ENCODE data around the gene LRRTM2.
"Not testable (repeated sequence)": the region's sequence is repeated elsewhere in the genome, so short reads cannot be mapped to it uniquely, and the experiment has no call there.

Gene LRRTM2

GRCh38 chr5:138841531-138841930 lies 33.6 kb downstream of the LRRTM2 start:
- in situ Hi-C loops (cut with MboI; ENCODE audit: low sequenced_read_pairs), result no loop called here

GRCh38 chr5:138840103-138840502 lies 35.0 kb downstream of the LRRTM2 start:
- in situ Hi-C loops (cut with MboI; ENCODE audit: low sequenced_read_pairs), result no loop called here

- in situ Hi-C loops (cut with MboI; ENCODE audit: low sequenced_read_pairs), result no loop called here
Observed at GRCh38 chr5:138837160-138837559, 38.0 kb downstream of the LRRTM2 start.

GRCh38 chr5:138834853-138835252 lies 40.3 kb downstream of the LRRTM2 start:
- in situ Hi-C loops (cut with MboI; ENCODE audit: low sequenced_read_pairs), result not testable (repeated sequence)

GRCh38 chr5:138833726-138834480 lies 41.2 kb downstream of the LRRTM2 start:
- in situ Hi-C loops (cut with MboI; ENCODE audit: low sequenced_read_pairs), result no loop called here

GRCh38 chr5:138833080-138833479 lies 42.1 kb downstream of the LRRTM2 start:
- in situ Hi-C loops (cut with MboI; ENCODE audit: low sequenced_read_pairs), result no loop called here

GRCh38 chr5:138832218-138832617 lies 42.9 kb downstream of the LRRTM2 start:
- in situ Hi-C loops (cut with MboI; ENCODE audit: low sequenced_read_pairs), result no loop called here

- in situ Hi-C loops (cut with MboI; ENCODE audit: low sequenced_read_pairs), result no loop called here
Observed at GRCh38 chr5:138831703-138832102, 43.4 kb downstream of the LRRTM2 start.

- in situ Hi-C loops (cut with MboI; ENCODE audit: low sequenced_read_pairs), result no loop called here
Observed at GRCh38 chr5:138829341-138829740, 45.8 kb downstream of the LRRTM2 start.

- in situ Hi-C loops (cut with MboI; ENCODE audit: low sequenced_read_pairs), result no loop called here
Observed at GRCh38 chr5:138828556-138828955, 46.6 kb downstream of the LRRTM2 start.

- in situ Hi-C loops (cut with MboI; ENCODE audit: low sequenced_read_pairs), result loop anchor here (25.0 kb wide), 1 partner anchor 437 kb away; no protein-coding TSS in a partner anchor
Observed at GRCh38 chr5:138824924-138825863, 49.9 kb downstream of the LRRTM2 start.

GRCh38 chr5:138824516-138824915 lies 50.6 kb downstream of the LRRTM2 start:
- in situ Hi-C loops (cut with MboI; ENCODE audit: low sequenced_read_pairs), result loop anchor here (25.0 kb wide), 1 partner anchor 438 kb away; no protein-coding TSS in a partner anchor

- in situ Hi-C loops (cut with MboI; ENCODE audit: low sequenced_read_pairs), result loop anchor here (25.0 kb wide), 1 partner anchor 442 kb away; no protein-coding TSS in a partner anchor
Observed at GRCh38 chr5:138820695-138821094, 54.4 kb downstream of the LRRTM2 start.

GRCh38 chr5:138819081-138819480 lies 56.1 kb downstream of the LRRTM2 start:
- in situ Hi-C loops (cut with MboI; ENCODE audit: low sequenced_read_pairs), result loop anchor here (25.0 kb wide), 1 partner anchor 443 kb away; no protein-coding TSS in a partner anchor
